Measurements from ENCODE around the gene ITGAD. TPM values are rescaled to one million over a fixed set of nuclear protein-coding genes. Genes with fewer than 3 reads are reported as not detected.

Gene ITGAD
- total and polyA plus RNA-seq, 2 donors from 2014 or later, result 0.13 TPM; not detected in 1

GRCh38 chr16:31428638-31429247 is 35.6 kb downstream of the ITGAD start:
- intact Hi-C loops (cut with DNase I), result no loop called here
- Histone ChIP-seq H3K4me3 (ENCODE audit: low read length in 3 of 3) (no peak overlapping the region), H3K9ac (ENCODE audit: low read length in 3 of 3) (no peak overlapping the region), H3K27me3 (ENCODE audit: control insufficient read depth, insufficient read depth, low read length) (no peaks in the 10 kb centered on the region), H3K36me3 (ENCODE audit: control insufficient read depth in 2 of 3, insufficient read depth in 3 of 3, low read length in 3 of 3) (no peaks in the 10 kb centered on the region), H3K27ac (ENCODE audit: low read depth in 2 of 2, low read length in 2 of 2) (no peak overlapping the region), H3K4me1 (ENCODE audit: control insufficient read depth in 2 of 3, insufficient read depth in 2 of 3, low read depth in 1 of 3, low read length in 3 of 3) (peaks cover 0 to 2% (median 0%) of the 10 kb centered on the region in 3 donors), H3K9me3 (ENCODE audit: control insufficient read depth in 2 of 3, insufficient read depth in 1 of 3, low read length in 3 of 3) (no peaks in the 10 kb centered on the region)
- FAIRE-seq (no peak), DNase-seq (peak in 1 of 5 donors; percentile 4)
- TF ChIP-seq CTCF (IDR thresholded peaks at IDR 0.05; ENCODE audit: borderline replicate concordance, extremely low read depth, insufficient read depth), result no peak

GRCh38 chr16:31429314-31429713 is 36.2 kb downstream of the ITGAD start:
- Histone ChIP-seq H3K9me3 (ENCODE audit: control insufficient read depth in 2 of 3, insufficient read depth in 1 of 3, low read length in 3 of 3) (no peaks in the 10 kb centered on the region), H3K36me3 (ENCODE audit: control insufficient read depth in 2 of 3, insufficient read depth in 3 of 3, low read length in 3 of 3) (no peaks in the 10 kb centered on the region), H3K4me1 (ENCODE audit: control insufficient read depth in 2 of 3, insufficient read depth in 2 of 3, low read depth in 1 of 3, low read length in 3 of 3) (peaks cover 0 to 2% (median 0%) of the 10 kb centered on the region in 3 donors), H3K4me3 (ENCODE audit: low read length in 3 of 3) (no peak overlapping the region), H3K27ac (ENCODE audit: low read depth in 2 of 2, low read length in 2 of 2) (no peak overlapping the region), H3K9ac (ENCODE audit: low read length in 3 of 3) (no peak overlapping the region), H3K27me3 (ENCODE audit: control insufficient read depth, insufficient read depth, low read length) (no peaks in the 10 kb centered on the region)
- intact Hi-C loops (cut with DNase I), result no loop called here
- DNase-seq (peak in 1 of 5 donors; percentile 10), FAIRE-seq (no peak)
- no peak for TF ChIP-seq CTCF (IDR thresholded peaks at IDR 0.05; ENCODE audit: borderline replicate concordance, extremely low read depth, insufficient read depth)

GRCh38 chr16:31429796-31430195 is 36.7 kb downstream of the ITGAD start:
- H3K4me3 ChIP-seq (ENCODE audit: low read length in 3 of 3), result no peak overlapping the region
- no peak overlapping the region for H3K9ac ChIP-seq (ENCODE audit: low read length in 3 of 3)
- no peaks in the 10 kb centered on the region for H3K36me3 ChIP-seq (ENCODE audit: control insufficient read depth in 2 of 3, insufficient read depth in 3 of 3, low read length in 3 of 3)
- peaks cover 0 to 2% (median 0%) of the 10 kb centered on the region in 3 donors for H3K4me1 ChIP-seq (ENCODE audit: control insufficient read depth in 2 of 3, insufficient read depth in 2 of 3, low read depth in 1 of 3, low read length in 3 of 3)
- no peaks in the 10 kb centered on the region for H3K9me3 ChIP-seq (ENCODE audit: control insufficient read depth in 2 of 3, insufficient read depth in 1 of 3, low read length in 3 of 3)
- H3K27me3 ChIP-seq (ENCODE audit: control insufficient read depth, insufficient read depth, low read length), result no peaks in the 10 kb centered on the region
- FAIRE-seq (no peak), DNase-seq (no peak)
- intact Hi-C loops (cut with DNase I), result no loop called here
- H3K27ac ChIP-seq (ENCODE audit: low read depth in 2 of 2, low read length in 2 of 2), result no peak overlapping the region
- no peak for TF ChIP-seq CTCF (IDR thresholded peaks at IDR 0.05; ENCODE audit: borderline replicate concordance, extremely low read depth, insufficient read depth)

Data from kidney (tissue), 14 donors.